A549 (cell line): ENCODE data around the gene UBE2S. TPM values are rescaled to one million over a fixed set of nuclear protein-coding genes. Genes with fewer than 3 reads are reported as not detected.
"Not testable (repeated sequence)": the region's sequence is repeated elsewhere in the genome, so short reads cannot be mapped to it uniquely, and the experiment has no call there.

ENCODE experiments used
- ATAC-seq, 2 experiments: fragments of 200-7000 bp in 1 of 2; fragments of >200 bp in 1 of 2; cut with Nextera tagmentation in 1 of 2; cut with Tn5 transposase in 1 of 2; 3 replicates each; pipeline versions ENCODE4 v1.8.0 to v1.9.1; 2018 to 2020; ENCODE audit warnings: mild to moderate bottlenecking in 1 of 2, moderate library complexity in 1 of 2
- CTCF ChIA-PET: fragments of 300-600 bp; sonication (Branson Sonifier 250); formaldehyde crosslinking; extraction: SDS; loops from one replicate; lab custom pipeline; 2021; ENCODE audit warnings: antibody characterized with exemption, inconsistent platforms; lab: Yijun Ruan, JAX
- POLR2A ChIA-PET: fragments of 350-600 bp; formaldehyde crosslinking; extraction: SDS; loops from one replicate; lab custom pipeline; 2021; ENCODE audit warnings: antibody characterized with exemption, inconsistent platforms; lab: Yijun Ruan, JAX
- DNase-seq, 2 experiments: peaks; one replicate each; pipeline versions ENCODE4 v3.0.0 to v3.0.0-alpha.2; 2011 to 2016; ENCODE audit warnings: low read depth in 1 of 2, low spot score in 1 of 2
- FAIRE-seq: peaks from 2 replicates; lab custom pipeline; 2011; peaks lifted over from hg19 to GRCh38; lab: Jason Lieb, UNC
- H3K27ac ChIP-seq, 2 experiments: fragments of >200 bp; sonication (Bioruptor Twin); formaldehyde crosslinking; 3 replicates each; pipeline ENCODE4 v1.5.1; 2016 to 2017
- H3K4me1 ChIP-seq: fragments of >200 bp; sonication (Bioruptor Twin); formaldehyde crosslinking; 3 replicates; pipeline ENCODE4 v1.6.1; 2016
- H3K4me2 ChIP-seq: fragments of >200 bp; sonication (Bioruptor Twin); formaldehyde crosslinking; 3 replicates; pipeline ENCODE4 v1.6.1; 2016
- H3K4me3 ChIP-seq: fragments of >200 bp; sonication (Bioruptor Twin); formaldehyde crosslinking; 3 replicates; pipeline ENCODE4 v1.5.1; 2016
- H3K9me3 ChIP-seq: fragments of >200 bp; sonication (Bioruptor Twin); formaldehyde crosslinking; 3 replicates; pipeline ENCODE4 v1.6.1; 2016
- BHLHE40 ChIP-seq: IDR thresholded peaks from 2 replicates; pipeline ENCODE4 v1.6.1; 2012; ENCODE audit warnings: low read depth, low read length, inconsistent platforms
- CBX2 ChIP-seq: fragments of 200-600 bp; sonication (generic); IDR thresholded peaks from 2 replicates; pipeline ENCODE4 v1.6.1; 2016; ENCODE audit warnings: low read depth, mild to moderate bottlenecking, borderline replicate concordance
- CBX8 ChIP-seq: fragments of 200-600 bp; sonication (generic); IDR thresholded peaks from 2 replicates; pipeline ENCODE4 v1.6.1; 2016
- CHD2 ChIP-seq: fragments of 150-350 bp; IDR thresholded peaks from 2 replicates; pipeline ENCODE4 v1.6.1; 2014; ENCODE audit warnings: low read length; ENCODE audit not compliant: partially characterized antibody
- CHD4 ChIP-seq: fragments of 200-600 bp; sonication (generic); IDR thresholded peaks from 2 replicates; pipeline ENCODE4 v1.6.1; 2016; ENCODE audit warnings: antibody characterized with exemption, mild to moderate bottlenecking, borderline replicate concordance
- HMGXB4 ChIP-seq: fragments of 250-450 bp; sonication (Bioruptor Pico); IDR thresholded peaks from 2 replicates; pipeline ENCODE4 v1.5.0; 2021; ENCODE audit warnings: mild to moderate bottlenecking, moderate library complexity, borderline replicate concordance
- JUN ChIP-seq, 2 experiments: fragments of >200 bp; sonication (Bioruptor Twin); formaldehyde crosslinking; IDR thresholded peaks; 2 replicates in 1 of 2; 3 replicates in 1 of 2; pipeline ENCODE4 v1.6.1; 2016 to 2017
- JUNB ChIP-seq: fragments of >200 bp; sonication (Bioruptor Twin); formaldehyde crosslinking; IDR thresholded peaks from 2 replicates; pipeline ENCODE4 v1.6.1; 2016
- KDM1A ChIP-seq: fragments of 200-600 bp; sonication (generic); IDR thresholded peaks from 2 replicates; pipeline ENCODE4 v1.6.1; 2016; ENCODE audit warnings: low read depth, mild to moderate bottlenecking
- MAX ChIP-seq: IDR thresholded peaks from 2 replicates; pipeline ENCODE4 v1.6.1; 2012
- MYC ChIP-seq: IDR thresholded peaks from 2 replicates; pipeline ENCODE4 v1.6.1; 2012; ENCODE audit warnings: mild to moderate bottlenecking, inconsistent platforms, low read length, improper control_type of control experiment, borderline replicate concordance
- NFE2L2 ChIP-seq: fragments of 150-350 bp; conservative IDR thresholded peaks from 2 replicates; pipeline ENCODE4 v1.6.1; 2014; ENCODE audit warnings: low read length
- NPAS2 ChIP-seq: fragments of 250-450 bp; sonication (Bioruptor Pico); IDR thresholded peaks from 2 replicates; pipeline ENCODE4 v1.8.0; 2022; ENCODE audit warnings: mild to moderate bottlenecking, moderate library complexity, borderline replicate concordance
- POLR2A ChIP-seq: IDR thresholded peaks from 2 replicates; pipeline ENCODE4 v1.6.1; 2012; ENCODE audit warnings: mild to moderate bottlenecking, low read length
- RAD21 ChIP-seq, 2 experiments: fragments of >200 bp in 1 of 2; sonication (Bioruptor Twin) in 1 of 2; formaldehyde crosslinking in 1 of 2; IDR thresholded peaks in 1 of 2; conservative IDR thresholded peaks in 1 of 2; 2 replicates in 1 of 2; 3 replicates in 1 of 2; pipeline ENCODE4 v1.6.1; 2012 to 2018; ENCODE audit warnings: inconsistent platforms in 1 of 2
- RARB ChIP-seq: fragments of 250-450 bp; sonication (Bioruptor Pico); IDR thresholded peaks from 2 replicates; pipeline ENCODE4 v1.8.0; 2021; ENCODE audit warnings: mild to moderate bottlenecking, moderate library complexity
- REST ChIP-seq: fragments of 200-600 bp; sonication (generic); IDR thresholded peaks from 2 replicates; pipeline ENCODE4 v1.6.1; 2016; ENCODE audit warnings: antibody characterized with exemption, mild to moderate bottlenecking, moderate library complexity
- RFX5 ChIP-seq: fragments of 450-650 bp; IDR thresholded peaks from 2 replicates; pipeline ENCODE4 v1.7.1; 2014; ENCODE audit warnings: antibody characterized with exemption, mild to moderate bottlenecking, moderate library complexity
- TFCP2L1 ChIP-seq: fragments of 250-450 bp; sonication (Bioruptor Pico); IDR thresholded peaks from 2 replicates; pipeline ENCODE4 v1.5.0; 2021; ENCODE audit warnings: mild to moderate bottlenecking
- USF2 ChIP-seq: fragments of 450-650 bp; IDR thresholded peaks from 2 replicates; pipeline ENCODE4 v1.6.1; 2014; ENCODE audit warnings: antibody characterized with exemption
- ZSCAN20 ChIP-seq: fragments of 250-450 bp; sonication (Bioruptor Pico); IDR thresholded peaks from 2 replicates; pipeline ENCODE4 v1.8.0; 2022; ENCODE audit warnings: mild to moderate bottlenecking, moderate library complexity
- WGBS: methylation state at CpG from one replicate; pipeline ENCODE4 v1.1.6; 2017; ENCODE audit errors: missing lambda C conversion rate; 5-methylcytosine and 5-hydroxymethylcytosine counted together
- polyA plus RNA-seq, 4 experiments: library from polyadenylated mRNA; depleted of rRNA in 3 of 4; stranded (reverse); fragments of >200 nt; fragmentation: RNase III in 1 of 4; extraction: RNeasy Plus Mini Kit Qiagen cat#74134 plus additional on column Dnase treatment in 1 of 4; gene quantifications; 2 replicates in 3 of 4; 3 replicates in 1 of 4; pipeline ENCODE4 v1.2.3, GENCODE V29; 2011 to 2017
- TF ChIP-seq, protein P1 (sequence below): fragments of 150-350 bp; IDR thresholded peaks from 2 replicates; pipeline ENCODE4 v1.6.1; 2014; ENCODE audit warnings: low read depth, mild to moderate bottlenecking, low read length
- TF ChIP-seq, protein P2 (sequence below): IDR thresholded peaks from 2 replicates; pipeline ENCODE4 v1.6.1; 2012; ENCODE audit warnings: low read depth, borderline replicate concordance

UBE2S gene
- polyA plus RNA-seq, 2 of the 4 experiments (the other 2 are of a cell fraction), result 139 to 295 TPM

DNA sequence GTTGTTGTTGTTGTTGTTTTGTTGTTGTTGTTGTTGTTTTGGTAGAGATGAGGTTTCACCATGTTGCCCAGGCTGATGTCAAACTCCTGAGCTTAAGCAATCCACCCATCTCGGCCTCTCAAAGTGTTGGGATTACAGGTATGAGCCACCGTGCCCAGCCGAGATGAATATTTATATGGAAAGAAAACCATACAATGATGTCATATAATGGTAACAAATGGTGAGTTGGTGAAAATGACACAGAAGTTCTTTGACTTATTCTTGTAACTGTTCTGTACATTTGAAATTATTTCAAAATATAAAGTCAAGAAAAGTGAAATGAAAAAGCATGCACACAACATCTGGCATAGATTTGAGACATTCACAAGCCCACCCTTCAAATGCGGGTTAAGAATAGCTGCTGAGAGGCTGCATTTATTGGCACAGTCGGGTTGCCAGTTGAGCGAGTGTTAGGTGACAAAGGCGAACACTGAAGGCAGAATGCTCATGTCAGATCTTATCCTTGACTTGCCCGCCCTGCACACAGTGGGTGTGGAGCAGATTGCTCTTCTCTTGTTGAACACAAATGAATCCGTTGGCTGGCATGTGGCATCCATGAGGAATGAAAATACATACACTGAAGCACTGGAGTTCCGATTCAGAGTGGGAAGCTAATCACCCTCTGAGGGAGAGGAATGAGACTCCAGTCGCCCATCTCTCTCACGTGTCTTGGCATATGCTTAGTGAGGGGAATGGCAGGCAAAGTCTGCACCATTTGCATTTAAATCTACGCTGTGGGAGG is 15.8 kb upstream of the UBE2S start:
- ChIA-PET POLR2A (no interaction called here), CTCF (interaction anchor here (1.1 to 2.6 kb wide), 6 partner anchors 9 to 282 kb away, joined by 4 to 8 read pairs (median 5); no protein-coding TSS in a partner anchor)
- FAIRE-seq (peak; percentile 63), DNase-seq (no peak), ATAC-seq (no peak)
- Histone ChIP-seq H3K4me3 (no peak overlapping the region), H3K27ac (no peak overlapping the region), H3K9me3 (no peaks in the 10 kb centered on the region), H3K4me2 (no peak overlapping the region), H3K4me1 (peaks cover 2% of the 10 kb centered on the region; the same call in 1 of the 3 replicates)
- 37% methylated on average over 13 of the region's 13 CpGs for whole genome bisulfite sequencing
- TF ChIP-seq JUNB (no peak), MYC (no peak), RARB (no peak), CBX8 (no peak), JUN (IDR thresholded peaks at IDR 0.05) (no peak), KDM1A (no peak), BHLHE40 (no peak), POLR2A (no peak), CHD2 (no peak), CBX2 (no peak), USF2 (no peak), ZSCAN20 (no peak)
- TF ChIP-seq, protein P1, sequence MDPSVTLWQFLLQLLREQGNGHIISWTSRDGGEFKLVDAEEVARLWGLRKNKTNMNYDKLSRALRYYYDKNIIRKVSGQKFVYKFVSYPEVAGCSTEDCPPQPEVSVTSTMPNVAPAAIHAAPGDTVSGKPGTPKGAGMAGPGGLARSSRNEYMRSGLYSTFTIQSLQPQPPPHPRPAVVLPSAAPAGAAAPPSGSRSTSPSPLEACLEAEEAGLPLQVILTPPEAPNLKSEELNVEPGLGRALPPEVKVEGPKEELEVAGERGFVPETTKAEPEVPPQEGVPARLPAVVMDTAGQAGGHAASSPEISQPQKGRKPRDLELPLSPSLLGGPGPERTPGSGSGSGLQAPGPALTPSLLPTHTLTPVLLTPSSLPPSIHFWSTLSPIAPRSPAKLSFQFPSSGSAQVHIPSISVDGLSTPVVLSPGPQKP, result no peak

- H3K4me2 ChIP-seq, H3K27ac ChIP-seq, H3K9me3 ChIP-seq, H3K4me1 ChIP-seq, DNase-seq, POLR2A ChIA-PET, H3K4me3 ChIP-seq, FAIRE-seq, ATAC-seq: not testable (repeated sequence)
- CTCF ChIA-PET, result interaction anchor here (0.7 to 1.8 kb wide), 6 partner anchors 15 to 376 kb away, joined by 3 to 8 read pairs (median 4); no protein-coding TSS in a partner anchor
- 48% methylated on average over 4 of the region's 4 CpGs for WGBS
Measured at GRCh38 chr19:55421281-55421680, 13.7 kb upstream of the UBE2S start.

GRCh38 chr19:55419624-55420236 is 12.1 kb upstream of the UBE2S start:
- Histone ChIP-seq H3K4me2 (no peak overlapping the region), H3K4me3 (no peak overlapping the region), H3K27ac (no peak overlapping the region), H3K4me1 (peaks cover 8% of the 10 kb centered on the region; the same call in 1 of the 3 replicates), H3K9me3 (no peaks in the 10 kb centered on the region)
- DNase-seq, result no peak
- no peak for FAIRE-seq
- CTCF ChIA-PET, result interaction anchor here (0.9 to 5.7 kb wide), 23 partner anchors 9 to 331 kb away, joined by 3 to 107 read pairs (median 10); partner anchors contain the start of genes SHISA7 and UBE2S
- 36% methylated on average over 5 of the region's 5 CpGs for WGBS
- ATAC-seq, result peak; percentile 28 to 29; a peak in 3 of 6 replicates
- TF ChIP-seq CHD4, result no peak
- no peak for TF ChIP-seq REST
- no peak for TF ChIP-seq NFE2L2
- TF ChIP-seq RFX5, result no peak
- TF ChIP-seq ZSCAN20, result no peak
- TF ChIP-seq POLR2A, result no peak
- no peak for TF ChIP-seq BHLHE40
- TF ChIP-seq HMGXB4, result no peak
- TF ChIP-seq RAD21 (conservative IDR thresholded peaks at IDR 0.05 in 1 of 2, IDR thresholded peaks at IDR 0.05 in 1 of 2), result no peak
- TF ChIP-seq, protein P2, sequence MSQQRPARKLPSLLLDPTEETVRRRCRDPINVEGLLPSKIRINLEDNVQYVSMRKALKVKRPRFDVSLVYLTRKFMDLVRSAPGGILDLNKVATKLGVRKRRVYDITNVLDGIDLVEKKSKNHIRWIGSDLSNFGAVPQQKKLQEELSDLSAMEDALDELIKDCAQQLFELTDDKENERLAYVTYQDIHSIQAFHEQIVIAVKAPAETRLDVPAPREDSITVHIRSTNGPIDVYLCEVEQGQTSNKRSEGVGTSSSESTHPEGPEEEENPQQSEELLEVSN, result no peak
- no peak for TF ChIP-seq NPAS2 (CRISPR knock-in tag)
- no peak for TF ChIP-seq MAX
- no peak for TF ChIP-seq TFCP2L1 (CRISPR knock-in tag)
- POLR2A ChIA-PET, result interaction anchor here (0.7 to 2.0 kb wide), 3 partner anchors 12 to 19 kb away, joined by 3 to 18 read pairs (median 4); partner anchors contain the start of gene UBE2S
